ENCODE measurements around the gene METTL9. TPM values are rescaled to one million over a fixed set of nuclear protein-coding genes. Genes with fewer than 3 reads are reported as not detected.

METTL9 gene
- total and polyA plus RNA-seq, 2 experiments from 2014 or later, result 72.5 to 152 TPM

DNA sequence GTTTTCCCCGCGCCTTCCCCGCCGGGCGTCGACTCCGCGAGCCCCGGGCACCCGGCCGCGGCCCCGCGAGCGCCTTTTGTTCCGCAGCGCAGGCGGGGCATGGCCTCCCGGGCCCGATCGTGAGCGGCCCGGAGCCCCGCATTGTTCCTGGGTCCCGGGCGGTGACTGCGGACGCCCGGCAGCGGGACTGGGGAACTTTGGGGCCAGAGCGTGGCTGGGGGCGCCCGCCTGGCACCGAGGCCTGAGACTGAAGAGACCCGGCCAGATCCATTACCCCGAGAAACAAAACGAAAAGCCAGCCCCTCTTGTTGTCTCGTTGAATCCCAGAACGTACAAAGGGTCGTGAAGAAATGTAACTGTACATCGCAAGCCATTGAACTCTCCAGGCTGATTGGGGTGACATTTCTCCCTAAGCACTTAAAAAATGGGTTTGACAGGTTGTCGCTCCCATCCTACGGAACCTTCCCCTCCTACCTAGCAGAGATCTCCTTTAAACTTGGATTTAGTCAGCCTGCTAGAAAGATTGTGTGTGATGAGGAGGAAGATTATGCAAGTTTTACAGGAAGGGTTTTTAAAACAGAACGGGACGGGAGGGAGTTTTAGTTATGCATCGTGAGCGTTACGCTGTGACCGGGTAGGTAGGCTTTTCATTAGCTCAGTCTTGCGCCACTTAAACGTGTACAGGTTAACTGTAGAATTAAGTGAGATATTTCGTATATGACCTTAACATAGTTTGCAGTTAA lies 825 bp downstream of the METTL9 start:
- H3K36me3 Mint-ChIP-seq (ENCODE audit: low read depth), result no peaks in the 10 kb centered on the region
- H3K4me1 ChIP-seq (ENCODE audit: insufficient read depth), result peaks cover 10% of the 10 kb centered on the region; the same call in 1 of the 2 replicates
- H3K4me3 ChIP-seq, result peak overlapping the region; percentile 94
- no peaks in the 10 kb centered on the region for H3K9me2 ChIP-seq (ENCODE audit: insufficient read depth)
- peak overlapping the region; percentile 93 for H3K27ac Mint-ChIP-seq
- H3K27me3 ChIP-seq (ENCODE audit: insufficient read depth), result no peaks in the 10 kb centered on the region
- DNase-seq (ENCODE audit: low spot score), result peak; percentile 53
- peaks cover 52% of the 10 kb centered on the region for H3K79me2 ChIP-seq (replicated peaks; ENCODE audit: insufficient read depth)
- H3K4me1 Mint-ChIP-seq, result peaks cover 25% of the 10 kb centered on the region
- no peaks in the 10 kb centered on the region for H3K36me3 ChIP-seq (ENCODE audit: insufficient read depth)
- peak overlapping the region; percentile 93 for H3K4me3 Mint-ChIP-seq
- no peaks in the 10 kb centered on the region for H3F3A ChIP-seq (replicated peaks; ENCODE audit: low read depth)
- peak overlapping the region; percentile 95 for H3K27ac ChIP-seq (ENCODE audit: low read depth)
- peak; percentile 37 for ATAC-seq
- peak overlapping the region; percentile 99 for H3K4me2 ChIP-seq
- H3K9me3 Mint-ChIP-seq, result no peaks in the 10 kb centered on the region
- TF ChIP-seq ZNF114 (CRISPR knock-in tag; IDR thresholded peaks at IDR 0.05), result no peak
- TF ChIP-seq JUNB (IDR thresholded peaks at IDR 0.05; ENCODE audit: unreplicated experiment), result no peak
- TF ChIP-seq ZNF331 (CRISPR knock-in tag; IDR thresholded peaks at IDR 0.05; ENCODE audit: low read depth), result no peak
- TF ChIP-seq, protein P1, sequence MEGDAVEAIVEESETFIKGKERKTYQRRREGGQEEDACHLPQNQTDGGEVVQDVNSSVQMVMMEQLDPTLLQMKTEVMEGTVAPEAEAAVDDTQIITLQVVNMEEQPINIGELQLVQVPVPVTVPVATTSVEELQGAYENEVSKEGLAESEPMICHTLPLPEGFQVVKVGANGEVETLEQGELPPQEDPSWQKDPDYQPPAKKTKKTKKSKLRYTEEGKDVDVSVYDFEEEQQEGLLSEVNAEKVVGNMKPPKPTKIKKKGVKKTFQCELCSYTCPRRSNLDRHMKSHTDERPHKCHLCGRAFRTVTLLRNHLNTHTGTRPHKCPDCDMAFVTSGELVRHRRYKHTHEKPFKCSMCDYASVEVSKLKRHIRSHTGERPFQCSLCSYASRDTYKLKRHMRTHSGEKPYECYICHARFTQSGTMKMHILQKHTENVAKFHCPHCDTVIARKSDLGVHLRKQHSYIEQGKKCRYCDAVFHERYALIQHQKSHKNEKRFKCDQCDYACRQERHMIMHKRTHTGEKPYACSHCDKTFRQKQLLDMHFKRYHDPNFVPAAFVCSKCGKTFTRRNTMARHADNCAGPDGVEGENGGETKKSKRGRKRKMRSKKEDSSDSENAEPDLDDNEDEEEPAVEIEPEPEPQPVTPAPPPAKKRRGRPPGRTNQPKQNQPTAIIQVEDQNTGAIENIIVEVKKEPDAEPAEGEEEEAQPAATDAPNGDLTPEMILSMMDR (conservative IDR thresholded peaks at IDR 0.05; ENCODE audit: low read depth in 2 of 2), result no peak
- no peak for TF ChIP-seq NANOG (IDR thresholded peaks at IDR 0.05; ENCODE audit: borderline replicate concordance)
- no peak for TF ChIP-seq EZH2 (IDR thresholded peaks at IDR 0.05; ENCODE audit: low read depth, unreplicated experiment)
- peaks cover 21% of the 10 kb centered on the region; the same call in 1 of the 2 replicates for H4K20me1 ChIP-seq (replicated peaks; ENCODE audit: insufficient read depth)
- H3K27me3 Mint-ChIP-seq (ENCODE audit: insufficient read depth, low read depth, poor library complexity), result peaks cover 3% of the 10 kb centered on the region
- H2AFZ ChIP-seq, result peak overlapping the region; percentile 58

DNA sequence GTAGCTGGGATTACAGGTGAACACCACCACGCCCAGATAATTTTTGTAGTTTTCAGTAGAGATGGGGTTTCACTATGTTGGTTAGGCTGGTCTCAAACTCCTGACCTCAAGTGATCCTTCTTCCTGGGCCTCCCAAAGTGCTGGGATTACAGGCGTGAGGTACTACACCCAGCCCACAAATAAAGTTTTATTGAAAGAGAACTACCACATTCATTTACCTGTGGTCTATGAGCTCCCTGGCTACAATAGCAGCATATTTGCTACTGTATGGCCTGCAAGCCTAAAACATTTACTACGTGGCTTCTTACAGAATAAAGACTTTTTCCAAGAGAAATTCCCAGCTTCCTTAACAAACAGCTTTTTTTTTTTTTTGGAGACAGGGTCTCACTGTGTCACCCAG lies 3.4 kb downstream of the METTL9 start:
- Histone ChIP-seq H4K20me1 (replicated peaks; ENCODE audit: insufficient read depth) (peaks cover 26% of the 10 kb centered on the region), H3K9me2 (ENCODE audit: insufficient read depth) (no peaks in the 10 kb centered on the region), H3F3A (replicated peaks; ENCODE audit: low read depth) (no peaks in the 10 kb centered on the region), H3K4me1 (ENCODE audit: insufficient read depth) (peaks cover 10% of the 10 kb centered on the region), H3K4me3 (no peak overlapping the region), H3K4me2 (no peak overlapping the region), H3K27me3 (ENCODE audit: insufficient read depth) (no peaks in the 10 kb centered on the region), H3K27ac (ENCODE audit: low read depth) (no peak overlapping the region), H3K36me3 (ENCODE audit: insufficient read depth) (no peaks in the 10 kb centered on the region), H3K79me2 (replicated peaks; ENCODE audit: insufficient read depth) (peaks cover 78% of the 10 kb centered on the region), H2AFZ (no peak overlapping the region)
- H3K36me3 Mint-ChIP-seq (ENCODE audit: low read depth), result no peaks in the 10 kb centered on the region
- H3K9me3 Mint-ChIP-seq, result no peaks in the 10 kb centered on the region
- DNase-seq (ENCODE audit: low spot score) (no peak), ATAC-seq (no peak)
- H3K4me1 Mint-ChIP-seq, result peaks cover 27% of the 10 kb centered on the region
- peaks cover 3% of the 10 kb centered on the region for H3K27me3 Mint-ChIP-seq (ENCODE audit: insufficient read depth, low read depth, poor library complexity)
- no peak overlapping the region for H3K4me3 Mint-ChIP-seq
- H3K27ac Mint-ChIP-seq, result no peak overlapping the region
- TF ChIP-seq CREB1 (CRISPR knock-in tag; IDR thresholded peaks at IDR 0.05; ENCODE audit: low read depth), result no peak
- TF ChIP-seq, protein P1 (conservative IDR thresholded peaks at IDR 0.05; ENCODE audit: low read depth in 2 of 2), result no peak
- no peak for TF ChIP-seq ZNF114 (CRISPR knock-in tag; IDR thresholded peaks at IDR 0.05)
- TF ChIP-seq, protein P2, sequence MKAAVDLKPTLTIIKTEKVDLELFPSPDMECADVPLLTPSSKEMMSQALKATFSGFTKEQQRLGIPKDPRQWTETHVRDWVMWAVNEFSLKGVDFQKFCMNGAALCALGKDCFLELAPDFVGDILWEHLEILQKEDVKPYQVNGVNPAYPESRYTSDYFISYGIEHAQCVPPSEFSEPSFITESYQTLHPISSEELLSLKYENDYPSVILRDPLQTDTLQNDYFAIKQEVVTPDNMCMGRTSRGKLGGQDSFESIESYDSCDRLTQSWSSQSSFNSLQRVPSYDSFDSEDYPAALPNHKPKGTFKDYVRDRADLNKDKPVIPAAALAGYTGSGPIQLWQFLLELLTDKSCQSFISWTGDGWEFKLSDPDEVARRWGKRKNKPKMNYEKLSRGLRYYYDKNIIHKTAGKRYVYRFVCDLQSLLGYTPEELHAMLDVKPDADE (IDR thresholded peaks at IDR 0.05), result no peak
- no peak for TF ChIP-seq JUNB (IDR thresholded peaks at IDR 0.05; ENCODE audit: unreplicated experiment)
- TF ChIP-seq ZNF331 (CRISPR knock-in tag; IDR thresholded peaks at IDR 0.05; ENCODE audit: low read depth), result no peak
- no peak for TF ChIP-seq STAT1 (IDR thresholded peaks at IDR 0.05; ENCODE audit: unreplicated experiment)
- TF ChIP-seq, protein P3, sequence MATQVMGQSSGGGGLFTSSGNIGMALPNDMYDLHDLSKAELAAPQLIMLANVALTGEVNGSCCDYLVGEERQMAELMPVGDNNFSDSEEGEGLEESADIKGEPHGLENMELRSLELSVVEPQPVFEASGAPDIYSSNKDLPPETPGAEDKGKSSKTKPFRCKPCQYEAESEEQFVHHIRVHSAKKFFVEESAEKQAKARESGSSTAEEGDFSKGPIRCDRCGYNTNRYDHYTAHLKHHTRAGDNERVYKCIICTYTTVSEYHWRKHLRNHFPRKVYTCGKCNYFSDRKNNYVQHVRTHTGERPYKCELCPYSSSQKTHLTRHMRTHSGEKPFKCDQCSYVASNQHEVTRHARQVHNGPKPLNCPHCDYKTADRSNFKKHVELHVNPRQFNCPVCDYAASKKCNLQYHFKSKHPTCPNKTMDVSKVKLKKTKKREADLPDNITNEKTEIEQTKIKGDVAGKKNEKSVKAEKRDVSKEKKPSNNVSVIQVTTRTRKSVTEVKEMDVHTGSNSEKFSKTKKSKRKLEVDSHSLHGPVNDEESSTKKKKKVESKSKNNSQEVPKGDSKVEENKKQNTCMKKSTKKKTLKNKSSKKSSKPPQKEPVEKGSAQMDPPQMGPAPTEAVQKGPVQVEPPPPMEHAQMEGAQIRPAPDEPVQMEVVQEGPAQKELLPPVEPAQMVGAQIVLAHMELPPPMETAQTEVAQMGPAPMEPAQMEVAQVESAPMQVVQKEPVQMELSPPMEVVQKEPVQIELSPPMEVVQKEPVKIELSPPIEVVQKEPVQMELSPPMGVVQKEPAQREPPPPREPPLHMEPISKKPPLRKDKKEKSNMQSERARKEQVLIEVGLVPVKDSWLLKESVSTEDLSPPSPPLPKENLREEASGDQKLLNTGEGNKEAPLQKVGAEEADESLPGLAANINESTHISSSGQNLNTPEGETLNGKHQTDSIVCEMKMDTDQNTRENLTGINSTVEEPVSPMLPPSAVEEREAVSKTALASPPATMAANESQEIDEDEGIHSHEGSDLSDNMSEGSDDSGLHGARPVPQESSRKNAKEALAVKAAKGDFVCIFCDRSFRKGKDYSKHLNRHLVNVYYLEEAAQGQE (IDR thresholded peaks at IDR 0.05; ENCODE audit: unreplicated experiment), result no peak
- TF ChIP-seq POLR2AphosphoS5 (IDR thresholded peaks at IDR 0.05; ENCODE audit: low read depth), result no peak
- no peak for TF ChIP-seq EZH2 (IDR thresholded peaks at IDR 0.05; ENCODE audit: low read depth, unreplicated experiment)
- TF ChIP-seq NANOG (IDR thresholded peaks at IDR 0.05; ENCODE audit: borderline replicate concordance), result no peak
- no peak for TF ChIP-seq EZH2phosphoT487 (IDR thresholded peaks at IDR 0.05; ENCODE audit: unreplicated experiment)

Data from GM23338 (cell line).